Thymus (tissue), 11 donors: ENCODE results near the gene PGS1. TPM values are rescaled to one million over a fixed set of nuclear protein-coding genes. Genes with fewer than 3 reads are reported as not detected.

Source experiments
- DNase-seq, 9 donors: peaks; one replicate each; pipeline ENCODE4 v3.0.0-alpha.2; 2013; ENCODE audit warnings: low spot score in 9 of 9, low read depth in 6 of 9, missing footprints in 1 of 9
- H3K27ac ChIP-seq, 2 donors: one replicate each; pipeline ENCODE4 v1.5.1; 2013; ENCODE audit warnings: control low read depth in 1 of 2, low read depth in 1 of 2, low read length in 1 of 2, mild to moderate bottlenecking in 1 of 2, moderate library complexity in 1 of 2
- H3K27me3 ChIP-seq, 2 donors: one replicate each; pipeline ENCODE4 v1.5.1; 2013; ENCODE audit warnings: low read length in 1 of 2; ENCODE audit not compliant: control insufficient read depth in 2 of 2, insufficient read depth in 1 of 2
- H3K36me3 ChIP-seq, 2 donors: one replicate each; pipeline ENCODE4 v1.5.1; 2013; ENCODE audit warnings: low read length in 1 of 2, mild to moderate bottlenecking in 1 of 2, moderate library complexity in 1 of 2; ENCODE audit not compliant: control insufficient read depth in 2 of 2, insufficient read depth in 2 of 2
- H3K4me1 ChIP-seq, 2 donors: one replicate each; pipeline ENCODE4 v1.5.1; 2013; ENCODE audit warnings: low read length in 2 of 2; ENCODE audit not compliant: control insufficient read depth in 2 of 2, insufficient read depth in 2 of 2
- H3K4me3 ChIP-seq, 2 donors: one replicate each; pipeline ENCODE4 v1.5.1; 2013; ENCODE audit warnings: low read length in 2 of 2, control low read depth in 1 of 2, mild to moderate bottlenecking in 1 of 2
- H3K9me3 ChIP-seq, 2 donors: one replicate each; pipeline ENCODE4 v1.5.1; 2013; ENCODE audit warnings: low read length in 1 of 2, mild to moderate bottlenecking in 1 of 2; ENCODE audit not compliant: control insufficient read depth in 2 of 2, insufficient read depth in 1 of 2
- WGBS: extraction: QIAGEN DNeasy Blood & Tissue Kit; methylation state at CpG from one replicate; pipeline ENCODE4 v1.1.7; 2013; 5-methylcytosine and 5-hydroxymethylcytosine counted together
- polyA plus RNA-seq: library from polyadenylated mRNA; stranded (reverse); fragments of 200-250 nt; gene quantifications from one replicate; pipeline ENCODE4 v1.2.3, GENCODE V29; 2013
- total RNA-seq: library from RNA; stranded (reverse); fragments of 120-200 nt; gene quantifications from one replicate; pipeline ENCODE4 v1.2.4, GENCODE V29; 2013
- donor health status: healthy.

PGS1 gene
- total and polyA plus RNA-seq, 2 donors: 32.1 to 34.6 TPM

GRCh38 chr17:78472035-78472905 is 93.8 kb downstream of the PGS1 start:
- Histone ChIP-seq H3K4me1 (no peaks in the 10 kb centered on the region), H3K36me3 (no peaks in the 10 kb centered on the region), H3K27ac (no peak overlapping the region), H3K27me3 (peaks cover 0 to 17% of the 10 kb centered on the region in 2 donors), H3K9me3 (peaks cover 2 to 5% of the 10 kb centered on the region in 2 donors), H3K4me3 (no peak overlapping the region)
- WGBS: 86% methylated on average over 29 of the region's 29 CpGs
- no peak for DNase-seq

DNA sequence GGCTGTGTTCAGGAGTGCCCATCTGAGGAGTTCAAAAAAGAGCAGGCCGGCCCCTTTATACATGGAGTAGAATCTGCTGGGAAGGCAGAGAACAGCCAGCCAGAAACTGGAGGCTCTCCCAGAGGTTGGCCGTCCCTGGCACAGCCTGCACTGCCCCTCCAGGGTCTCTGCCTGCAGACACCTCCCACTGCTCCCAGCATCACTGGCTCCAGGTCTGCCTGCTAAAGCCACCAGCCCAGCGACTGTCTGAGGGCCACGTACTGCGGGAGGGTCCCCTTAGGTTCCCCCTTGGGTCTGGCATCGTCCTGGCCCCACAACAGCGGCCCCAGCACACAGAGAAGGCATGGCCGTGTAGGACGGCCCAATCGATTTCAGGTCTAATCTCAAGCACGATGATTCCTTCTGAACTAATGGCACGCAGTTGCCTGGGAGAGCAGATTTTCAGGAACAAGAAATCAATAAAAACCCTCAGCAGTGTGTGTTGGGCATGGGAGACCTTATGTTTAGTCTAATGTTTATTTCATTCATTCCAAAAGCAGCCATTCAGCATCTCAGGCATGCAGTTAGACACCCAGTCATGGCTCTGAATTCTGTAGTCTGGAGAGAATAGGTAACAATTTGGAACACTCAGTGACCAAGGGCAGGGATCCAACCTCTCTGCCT is 95.6 kb downstream of the PGS1 start:
- no peaks in the 10 kb centered on the region for H3K36me3 ChIP-seq
- H3K27me3 ChIP-seq: peaks cover 0 to 17% of the 10 kb centered on the region in 2 donors
- no peak overlapping the region for H3K27ac ChIP-seq
- H3K4me3 ChIP-seq: no peak overlapping the region
- no peaks in the 10 kb centered on the region for H3K4me1 ChIP-seq
- 91% methylated on average over 12 of the region's 12 CpGs for WGBS
- DNase-seq: no peak
- H3K9me3 ChIP-seq: peaks cover 2 to 5% of the 10 kb centered on the region in 2 donors

Other genes with a start within 250 kb of the PGS1 start
- gene TMC6, start 249.9 kb upstream of the PGS1 start, total RNA-seq: 83.7 TPM
- gene TMC6, start 249.9 kb upstream of the PGS1 start, polyA plus RNA-seq: 174 TPM
- 28.6 TPM for gene TMC8, start 247.9 kb upstream of the PGS1 start, total RNA-seq
- gene TMC8, start 247.9 kb upstream of the PGS1 start, polyA plus RNA-seq: 196 TPM
- gene C17orf99, start 232.3 kb upstream of the PGS1 start, total RNA-seq: 2.2 TPM
- 9.8 TPM for gene C17orf99, start 232.3 kb upstream of the PGS1 start, polyA plus RNA-seq
- gene SYNGR2, start 210.1 kb upstream of the PGS1 start, total RNA-seq: 47.1 TPM
- gene SYNGR2, start 210.1 kb upstream of the PGS1 start, polyA plus RNA-seq: 149 TPM
- 32.3 TPM for gene TK1, start 191.6 kb upstream of the PGS1 start, total RNA-seq
- gene TK1, start 191.6 kb upstream of the PGS1 start, polyA plus RNA-seq: 3.8 TPM
- 29.1 TPM for gene AFMID, start 191.3 kb upstream of the PGS1 start, total RNA-seq
- 19.9 TPM for gene AFMID, start 191.3 kb upstream of the PGS1 start, polyA plus RNA-seq
- gene BIRC5, start 164.4 kb upstream of the PGS1 start, total RNA-seq: 53.2 TPM
- gene BIRC5, start 164.4 kb upstream of the PGS1 start, polyA plus RNA-seq: 6.8 TPM
- 1.8 TPM for gene TMEM235, start 147.0 kb upstream of the PGS1 start, total RNA-seq
- gene TMEM235, start 147.0 kb upstream of the PGS1 start, polyA plus RNA-seq: 0.50 TPM
- gene SOCS3, start 18.6 kb upstream of the PGS1 start, total RNA-seq: 59.5 TPM
- 126 TPM for gene SOCS3, start 18.6 kb upstream of the PGS1 start, polyA plus RNA-seq
- 0.28 TPM for gene DNAH17, start 198.7 kb downstream of the PGS1 start, total RNA-seq
- 0.30 TPM for gene DNAH17, start 198.7 kb downstream of the PGS1 start, polyA plus RNA-seq